Right lobe of liver (tissue), 6 donors: ENCODE data around the gene CCDC148. TPM values are rescaled to one million over a fixed set of nuclear protein-coding genes. Genes with fewer than 3 reads are reported as not detected.
"Not testable (repeated sequence)": the region's sequence is repeated elsewhere in the genome, so short reads cannot be mapped to it uniquely, and the experiment has no call there.

Source experiments
- ATAC-seq, 4 donors: fragments of 200-7000 bp; cut with Tn5 transposase; one replicate each; pipeline ENCODE4 v1.9.1; 2020; ENCODE audit warnings: mild to moderate bottlenecking in 4 of 4, moderate library complexity in 4 of 4
- DNase-seq, 3 donors: peaks; one replicate each; pipeline ENCODE4 v3.0.0-alpha.2; 2020
- H3K27ac ChIP-seq, 3 donors: fragments of 200-600 bp; one replicate each; pipeline ENCODE4 v1.8.0; 2022
- H3K27me3 ChIP-seq, 2 donors: fragments of 200-600 bp; one replicate each; pipeline ENCODE4 v1.8.0; 2022
- H3K36me3 ChIP-seq, 4 donors: fragments of 200-600 bp; sonication (generic) in 1 of 4; one replicate each; pipeline versions ENCODE4 v1.5.1 to v1.8.0; 2017 to 2022; ENCODE audit warnings: control low read depth in 1 of 4
- H3K4me1 ChIP-seq, 4 donors: fragments of 200-600 bp; sonication (generic) in 1 of 4; one replicate each; pipeline versions ENCODE4 v1.5.1 to v1.8.0; 2017 to 2022; ENCODE audit warnings: control low read depth in 1 of 4
- H3K4me3 ChIP-seq, 3 donors: fragments of 200-600 bp; one replicate each; pipeline ENCODE4 v1.8.0; 2022
- H3K9me3 ChIP-seq, 4 donors: fragments of 200-600 bp; sonication (generic) in 1 of 4; one replicate each; pipeline versions ENCODE4 v1.5.1 to v1.8.0; 2017 to 2022; ENCODE audit warnings: control low read depth in 1 of 4
- POLR2A ChIP-seq: fragments of 450-650 bp; IDR thresholded peaks from one replicate; pipeline ENCODE4 v1.6.1; 2017; ENCODE audit warnings: antibody characterized with exemption, mild to moderate bottlenecking
- WGBS: methylation state at CpG from one replicate; pipeline ENCODE4 v1.1.6; 2018; ENCODE audit warnings: low coverage, low lambda C conversion rate; ENCODE audit not compliant: insufficient coverage; ENCODE audit errors: missing lambda C conversion rate; 5-methylcytosine and 5-hydroxymethylcytosine counted together
- intact Hi-C, 2 donors: fragments of 100-400 bp; cut with DNase I; formaldehyde crosslinking; loops; one replicate each; pipeline versions ENCODE4 v1.11.2 to v1.14.1; 2022
- total RNA-seq, 6 experiments: library from RNA; depleted of rRNA in 2 of 6; stranded (reverse); fragments of >200 nt in 2 of 6; fragmentation: NEBNext Ultra II Directional in 3 of 6; extraction: Animal tissue kit (Norgen Biotek cat#: 25700) in 3 of 6; gene quantifications; one replicate each; pipeline versions ENCODE4 v1.1.0 to v1.2.4, GENCODE V29; 2016 to 2023
- TF ChIP-seq, protein P1 (sequence below), 4 donors: fragments of 200-600 bp in 3 of 4; fragments of 450-650 bp in 1 of 4; IDR thresholded peaks; one replicate each; pipeline versions ENCODE4 v1.5.1 to v1.8.0; 2016 to 2022; ENCODE audit warnings: antibody characterized with exemption in 4 of 4, mild to moderate bottlenecking in 2 of 4
- donor health status: DM: no; HTN: yes; CAD: no.
- donor health status: DM: no; HTN: no; CAD: no.
- donor health status: DM: no; HTN: no; CAD: no.
- donor health status: DM: no; HTN: yes; CAD: no.
- donor health status: DM: no; HTN: yes; CAD: no.

CCDC148 gene
- total RNA-seq, 6 experiments from 2014 or later: 0.12 to 0.53 (median 0.20) TPM; not detected in 1

DNA sequence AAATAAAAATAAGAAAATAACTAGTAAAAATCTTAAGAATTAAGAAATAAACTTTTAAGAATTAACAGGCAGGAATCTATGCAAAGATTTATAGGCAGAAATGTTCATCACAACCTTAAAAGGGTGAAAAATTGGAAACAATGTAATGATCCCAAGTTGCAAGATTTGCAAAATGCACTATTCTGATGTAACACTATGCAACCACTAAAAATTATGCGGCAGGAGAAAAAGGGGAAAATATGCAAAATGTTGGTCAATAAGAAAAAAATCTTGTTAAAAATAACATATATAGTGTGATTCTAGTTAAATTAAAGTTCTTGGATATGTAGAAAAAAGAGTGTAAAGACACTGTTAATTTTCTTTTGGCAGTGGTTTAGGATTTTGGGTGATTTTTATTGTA is 222.1 kb downstream of the CCDC148 start:
- Histone ChIP-seq H3K27me3 (no peaks in the 10 kb centered on the region), H3K36me3 (no peaks in the 10 kb centered on the region), H3K4me1 (no peaks in the 10 kb centered on the region), H3K27ac (no peak overlapping the region), H3K9me3 (no peaks in the 10 kb centered on the region), H3K4me3 (no peak overlapping the region)
- 46% methylated on average over 1 of the region's 1 CpG for WGBS
- ATAC-seq: no peak
- no peak for TF ChIP-seq POLR2A
- TF ChIP-seq, protein P1, sequence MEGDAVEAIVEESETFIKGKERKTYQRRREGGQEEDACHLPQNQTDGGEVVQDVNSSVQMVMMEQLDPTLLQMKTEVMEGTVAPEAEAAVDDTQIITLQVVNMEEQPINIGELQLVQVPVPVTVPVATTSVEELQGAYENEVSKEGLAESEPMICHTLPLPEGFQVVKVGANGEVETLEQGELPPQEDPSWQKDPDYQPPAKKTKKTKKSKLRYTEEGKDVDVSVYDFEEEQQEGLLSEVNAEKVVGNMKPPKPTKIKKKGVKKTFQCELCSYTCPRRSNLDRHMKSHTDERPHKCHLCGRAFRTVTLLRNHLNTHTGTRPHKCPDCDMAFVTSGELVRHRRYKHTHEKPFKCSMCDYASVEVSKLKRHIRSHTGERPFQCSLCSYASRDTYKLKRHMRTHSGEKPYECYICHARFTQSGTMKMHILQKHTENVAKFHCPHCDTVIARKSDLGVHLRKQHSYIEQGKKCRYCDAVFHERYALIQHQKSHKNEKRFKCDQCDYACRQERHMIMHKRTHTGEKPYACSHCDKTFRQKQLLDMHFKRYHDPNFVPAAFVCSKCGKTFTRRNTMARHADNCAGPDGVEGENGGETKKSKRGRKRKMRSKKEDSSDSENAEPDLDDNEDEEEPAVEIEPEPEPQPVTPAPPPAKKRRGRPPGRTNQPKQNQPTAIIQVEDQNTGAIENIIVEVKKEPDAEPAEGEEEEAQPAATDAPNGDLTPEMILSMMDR (IDR thresholded peaks at IDR 0.05): no peak
- intact Hi-C loops: no loop called here
- no peak for DNase-seq

DNA sequence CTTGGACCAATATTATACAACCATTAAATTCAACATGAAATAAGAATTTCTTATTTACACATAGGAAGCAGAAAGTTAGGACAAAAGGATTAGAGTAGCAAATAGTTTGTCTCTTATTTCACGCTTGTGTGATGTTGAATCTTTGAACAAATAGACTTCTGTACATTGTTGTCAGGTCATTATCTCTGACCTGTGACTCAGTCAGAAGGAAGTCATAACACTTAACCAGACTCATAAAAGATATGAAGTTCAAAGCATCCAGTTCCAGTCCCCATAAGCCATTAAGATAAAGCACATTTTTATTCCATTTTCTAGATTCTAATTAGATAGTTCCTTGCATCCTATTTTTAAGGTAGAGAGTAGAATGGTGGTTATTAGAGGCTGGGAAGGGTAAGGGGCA is 224.1 kb downstream of the CCDC148 start:
- Histone ChIP-seq H3K9me3 (no peaks in the 10 kb centered on the region), H3K4me1 (no peaks in the 10 kb centered on the region), H3K27ac (no peak overlapping the region), H3K36me3 (no peaks in the 10 kb centered on the region), H3K4me3 (no peak overlapping the region), H3K27me3 (no peaks in the 10 kb centered on the region)
- WGBS: 63% methylated on average over 1 of the region's 1 CpG
- ATAC-seq (no peak), DNase-seq (no peak)
- intact Hi-C loops: no loop called here
- TF ChIP-seq, protein P1 (IDR thresholded peaks at IDR 0.05): no peak
- TF ChIP-seq POLR2A: no peak

DNA sequence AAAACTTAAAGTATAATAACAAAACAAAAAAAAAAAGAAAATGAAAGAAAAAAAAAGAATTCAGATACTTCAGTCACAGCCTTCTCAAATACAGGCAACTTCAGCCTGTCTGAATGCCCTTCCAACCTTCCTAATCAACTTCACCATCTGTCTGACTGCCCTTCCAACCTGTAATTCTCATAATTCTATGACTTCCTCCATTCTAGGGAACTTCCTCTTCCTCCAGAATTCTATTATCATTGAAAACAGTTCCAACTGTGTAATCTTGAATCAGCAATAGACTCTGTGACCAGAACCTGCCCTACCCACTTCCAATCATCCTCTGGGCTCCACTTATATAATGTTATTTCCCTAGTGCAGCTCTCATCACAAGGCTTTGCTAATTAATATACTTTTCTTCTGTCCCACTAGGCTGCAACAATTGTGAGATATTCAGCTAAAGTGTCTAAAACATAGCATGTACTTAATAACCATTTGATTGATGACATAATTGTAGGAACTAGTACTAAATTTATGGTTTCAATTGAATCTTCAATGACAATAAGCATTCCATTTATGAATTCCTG is 227.5 kb downstream of the CCDC148 start:
- Histone ChIP-seq H3K4me1 (no peaks in the 10 kb centered on the region), H3K4me3 (no peak overlapping the region), H3K9me3 (no peaks in the 10 kb centered on the region), H3K27me3 (no peaks in the 10 kb centered on the region), H3K36me3 (no peaks in the 10 kb centered on the region), H3K27ac (no peak overlapping the region)
- TF ChIP-seq, protein P1 (IDR thresholded peaks at IDR 0.05): no peak
- no peak for TF ChIP-seq POLR2A
- intact Hi-C loops: no loop called here
- ATAC-seq: no peak
- DNase-seq: no peak

DNA sequence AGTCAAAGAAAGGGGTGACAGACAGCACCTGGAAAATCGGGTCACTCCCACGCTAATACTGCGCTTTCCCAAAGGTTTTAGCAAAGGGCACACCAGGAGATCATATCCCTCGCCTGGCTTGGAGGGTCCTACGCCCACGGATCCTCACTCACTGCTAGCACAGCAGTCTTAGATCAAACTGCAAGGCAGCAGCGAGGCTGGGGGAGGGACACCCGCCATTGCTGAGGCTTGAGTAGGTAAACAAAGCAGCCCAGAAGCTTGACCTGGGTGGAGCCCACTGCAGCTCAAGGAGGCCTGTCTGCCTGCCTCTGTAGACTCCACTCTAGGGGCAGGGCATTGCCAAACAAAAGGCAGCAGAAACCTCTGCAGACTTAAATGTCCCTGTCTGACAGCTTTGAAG is 233.5 kb downstream of the CCDC148 start:
- H3K4me3 ChIP-seq, H3K4me1 ChIP-seq, H3K9me3 ChIP-seq, H3K27ac ChIP-seq, H3K36me3 ChIP-seq, ATAC-seq, DNase-seq, H3K27me3 ChIP-seq, intact Hi-C loops: not testable (repeated sequence)
- WGBS: no CpG with 5 or more reads among the region's 8 CpGs

DNA sequence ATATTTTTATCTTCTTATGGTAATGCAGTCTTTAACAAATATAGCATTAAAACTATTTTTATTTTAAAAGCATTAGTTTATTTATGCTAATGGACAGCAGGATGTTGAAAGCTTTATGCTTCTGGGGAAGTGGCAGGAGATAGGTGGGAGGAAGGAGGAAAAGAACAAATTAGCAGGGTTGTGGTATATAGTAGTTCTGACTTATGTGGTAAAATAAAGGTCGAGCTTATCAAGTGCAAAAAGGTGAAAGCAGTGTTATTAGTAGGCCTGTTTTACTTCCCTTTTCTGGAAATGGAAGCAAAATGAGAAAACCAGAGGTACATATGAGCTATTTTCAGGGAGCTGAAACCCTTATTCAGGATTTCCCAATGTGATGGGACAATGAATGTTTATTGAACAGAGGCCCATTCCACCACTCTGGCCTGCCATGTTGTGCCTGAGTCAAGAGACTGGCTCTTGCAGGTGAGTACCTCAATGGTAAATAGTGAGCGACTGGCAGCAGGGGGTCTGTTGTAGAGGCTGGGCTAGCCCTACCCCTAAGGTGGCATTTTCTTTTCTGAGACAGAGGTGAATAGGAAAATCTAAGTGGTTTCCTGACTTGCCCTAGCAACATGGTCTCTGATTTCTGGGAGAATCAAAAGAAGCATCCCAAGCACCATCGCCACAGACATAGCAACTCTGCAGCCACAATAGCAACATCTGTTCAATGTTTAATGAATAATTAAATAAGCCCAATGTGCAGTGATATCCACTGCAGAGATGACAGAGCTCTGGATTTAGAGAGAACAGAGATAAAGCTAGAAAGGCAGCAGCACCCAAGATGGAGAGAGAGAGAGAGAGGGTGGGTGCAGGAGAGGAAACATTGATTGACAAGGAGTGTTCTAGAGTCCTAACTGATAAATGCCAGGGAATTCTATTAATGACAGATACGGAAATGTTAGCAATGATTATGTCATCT is 235.2 kb downstream of the CCDC148 start:
- H3K27me3 ChIP-seq: no peaks in the 10 kb centered on the region
- DNase-seq (no peak), ATAC-seq (no peak)
- H3K4me1 ChIP-seq: no peaks in the 10 kb centered on the region
- intact Hi-C loops: no loop called here
- no peak overlapping the region for H3K4me3 ChIP-seq
- no peak for TF ChIP-seq POLR2A
- TF ChIP-seq, protein P1 (IDR thresholded peaks at IDR 0.05): no peak
- no peaks in the 10 kb centered on the region for H3K36me3 ChIP-seq
- H3K9me3 ChIP-seq: no peaks in the 10 kb centered on the region
- 60% methylated on average over 3 of the region's 4 CpGs for WGBS
- no peak overlapping the region for H3K27ac ChIP-seq
